Activated CD8-positive, alpha-beta memory T cell treated with anti-CD3 and anti-CD28 coated beads, Interleukin-2, amount 50 U/mL, for 4 hours (primary cell): ENCODE measurements around the gene FXYD2.

Experiments used
- DNase-seq: peaks from one replicate; pipeline ENCODE4 v3.0.0-alpha.2; 2020

The FXYD2 gene

DNA sequence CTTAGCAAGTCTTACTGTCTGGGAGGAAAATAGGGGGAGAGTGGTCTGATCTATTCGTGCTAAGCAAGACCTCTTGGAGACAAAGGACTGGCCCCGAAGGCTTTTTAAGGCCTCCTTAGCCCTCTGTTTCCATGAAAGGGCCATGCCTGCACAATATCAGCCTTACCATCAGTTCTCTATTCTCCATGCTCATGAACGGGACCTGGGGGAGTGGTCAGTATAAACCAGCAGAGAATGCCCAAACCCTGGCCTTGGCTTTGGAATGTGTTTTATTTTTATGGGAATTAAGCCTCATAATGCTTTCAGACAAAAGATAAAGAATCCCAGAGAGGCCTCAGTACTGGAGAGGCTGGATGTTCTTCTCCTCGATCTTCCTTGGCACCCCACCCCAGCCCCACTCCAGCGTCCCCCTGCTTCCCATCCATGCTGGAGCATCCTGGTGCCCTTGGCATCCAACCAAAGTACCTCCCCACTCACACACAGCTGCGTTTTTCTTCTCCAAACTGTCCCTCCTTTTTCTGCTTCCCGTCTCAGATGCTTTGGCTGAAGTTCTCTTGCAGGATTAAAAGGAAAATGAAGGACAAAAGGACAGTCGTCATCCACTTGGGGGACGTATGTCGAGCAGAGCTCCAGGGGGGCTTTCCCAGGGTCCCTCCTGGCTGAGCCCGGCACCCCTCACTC is 33.3 kb upstream of the FXYD2 start:
- no peak for DNase-seq

GRCh38 chr11:117855912-117856651 is 31.5 kb upstream of the FXYD2 start:
- DNase-seq = no peak

- DNase-seq = no peak
Observed at GRCh38 chr11:117855186-117855845, 30.8 kb upstream of the FXYD2 start.

DNA sequence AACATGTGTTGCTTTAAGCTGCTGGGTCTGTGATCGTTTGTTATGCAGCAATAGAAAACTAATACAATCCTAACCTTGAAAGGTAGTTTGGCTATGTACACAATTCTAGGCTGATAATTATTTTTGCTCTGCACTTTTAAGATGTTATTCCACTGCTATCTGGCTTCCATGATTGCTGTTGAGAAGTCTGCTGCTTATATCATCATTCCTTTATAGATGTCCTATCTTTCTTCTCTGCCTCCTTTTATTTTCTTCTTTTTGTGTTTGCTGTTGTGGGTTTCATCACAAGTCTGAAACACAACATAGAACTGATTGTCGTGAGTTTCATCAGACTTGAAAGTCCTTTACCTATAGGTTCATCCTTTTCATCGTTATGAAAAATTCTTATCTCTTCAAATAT is 27.8 kb upstream of the FXYD2 start:
- DNase-seq = no peak

GRCh38 chr11:117851852-117852251 is 27.3 kb upstream of the FXYD2 start:
- DNase-seq = no peak

DNA sequence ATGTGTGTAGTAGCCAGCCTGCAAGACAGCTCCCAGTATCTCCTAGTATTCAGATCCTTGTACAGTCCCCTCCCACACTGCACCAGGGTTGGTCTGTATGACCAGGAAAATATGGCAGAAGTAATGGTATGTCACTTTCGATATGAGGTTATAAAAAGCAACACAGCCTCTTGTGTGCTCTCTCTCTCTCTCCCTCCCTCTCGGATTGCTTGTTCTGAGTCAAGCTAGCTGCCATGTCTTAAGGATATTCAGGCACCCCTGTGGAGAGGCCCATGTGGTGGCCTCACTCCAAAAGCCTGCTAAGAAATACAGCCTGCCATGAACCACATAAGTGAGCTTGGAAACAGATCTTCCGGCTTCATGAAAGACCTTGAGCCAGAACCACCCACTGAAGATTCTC is 26.6 kb upstream of the FXYD2 start:
- no peak for DNase-seq

DNA sequence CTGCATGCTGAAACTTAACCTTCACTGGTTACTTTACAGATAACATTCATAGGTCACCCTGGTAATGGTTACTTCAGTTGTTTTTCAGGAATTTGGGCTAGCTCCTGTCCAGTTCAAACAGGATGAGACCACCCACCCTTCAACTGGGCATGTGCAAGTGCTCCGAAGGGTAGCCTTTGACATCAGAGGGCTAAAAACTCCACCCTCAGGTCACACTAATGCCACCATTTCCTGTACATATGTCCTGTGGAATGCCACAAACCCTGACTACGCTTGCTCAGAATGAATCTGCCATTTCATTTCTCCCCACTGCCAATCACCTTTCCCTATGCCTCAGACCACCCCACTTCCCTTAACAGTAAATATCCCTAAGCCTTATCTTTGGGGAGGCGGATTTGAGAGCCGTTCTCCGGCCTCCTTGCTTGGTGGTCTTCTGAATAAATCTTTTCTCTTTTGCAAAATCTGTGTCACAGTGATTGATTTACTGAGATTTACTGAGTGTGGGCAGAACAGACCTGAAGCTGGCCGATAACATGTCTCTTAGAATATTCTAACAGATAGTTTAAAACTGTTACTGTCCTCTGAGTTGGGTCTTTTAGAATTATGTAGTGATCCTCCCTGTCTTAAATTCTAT is 25.4 kb upstream of the FXYD2 start:
- DNase-seq = no peak

- DNase-seq = peak; percentile 86
Observed at GRCh38 chr11:117843666-117844484, 19.3 kb upstream of the FXYD2 start.

GRCh38 chr11:117842131-117842941 is 17.8 kb upstream of the FXYD2 start:
- DNase-seq = no peak

DNA sequence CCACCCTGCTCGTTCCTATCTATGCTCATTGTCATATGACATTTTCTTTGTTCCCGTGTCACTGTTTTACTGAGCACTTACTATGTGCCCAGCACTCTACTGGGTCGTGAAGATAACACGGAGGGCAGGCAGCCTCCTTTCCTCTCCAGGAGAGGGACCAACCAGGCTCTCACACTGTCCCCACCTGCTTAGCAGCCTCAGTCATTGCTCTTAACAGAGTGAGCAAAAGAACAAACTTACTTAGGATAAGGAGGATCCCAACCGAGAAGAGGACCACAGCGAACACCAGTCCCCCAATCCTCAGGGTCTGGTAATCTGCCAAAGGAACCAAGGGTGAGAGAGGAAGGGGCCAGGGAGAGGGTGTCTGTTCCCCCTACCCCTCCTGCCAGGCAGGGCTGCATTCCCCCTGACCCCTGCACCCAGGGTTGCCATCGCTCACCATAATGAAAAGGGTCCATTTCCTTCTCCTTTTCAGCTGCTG is 17.0 kb upstream of the FXYD2 start:
- DNase-seq = no peak

DNA sequence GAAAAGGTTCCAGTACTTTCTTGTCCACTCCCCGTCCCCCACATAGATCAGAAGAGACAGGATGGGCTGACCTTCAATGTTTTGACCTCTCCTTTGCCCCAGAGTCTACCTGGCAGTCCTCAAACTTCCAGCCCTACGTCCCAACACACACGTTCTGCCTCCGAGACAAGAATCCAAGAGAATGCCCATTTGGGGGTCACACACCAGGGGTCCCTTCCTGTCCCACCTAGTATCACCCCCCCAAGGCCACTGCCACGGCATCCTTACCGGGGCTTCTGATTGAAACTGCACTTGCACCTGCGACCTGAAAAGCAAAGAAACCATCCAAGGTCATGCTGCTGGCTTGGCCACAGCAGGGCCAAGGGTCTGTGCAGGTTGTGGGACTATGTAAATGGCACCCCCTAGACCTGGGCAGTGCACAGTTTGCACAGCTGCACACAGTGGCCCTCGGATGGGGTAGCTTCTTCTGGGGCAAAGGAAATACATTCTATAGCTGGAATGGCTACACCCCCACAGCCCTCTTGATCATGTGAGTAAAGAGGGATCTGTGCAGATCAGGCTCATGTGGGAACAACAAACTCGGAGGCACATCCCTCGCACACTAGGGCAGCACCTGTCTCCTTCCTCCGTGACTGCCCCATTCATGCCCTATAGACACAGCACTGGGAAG is 16.5 kb upstream of the FXYD2 start:
- no peak for DNase-seq

GRCh38 chr11:117839936-117840813 is 15.6 kb upstream of the FXYD2 start:
- DNase-seq = no peak

DNA sequence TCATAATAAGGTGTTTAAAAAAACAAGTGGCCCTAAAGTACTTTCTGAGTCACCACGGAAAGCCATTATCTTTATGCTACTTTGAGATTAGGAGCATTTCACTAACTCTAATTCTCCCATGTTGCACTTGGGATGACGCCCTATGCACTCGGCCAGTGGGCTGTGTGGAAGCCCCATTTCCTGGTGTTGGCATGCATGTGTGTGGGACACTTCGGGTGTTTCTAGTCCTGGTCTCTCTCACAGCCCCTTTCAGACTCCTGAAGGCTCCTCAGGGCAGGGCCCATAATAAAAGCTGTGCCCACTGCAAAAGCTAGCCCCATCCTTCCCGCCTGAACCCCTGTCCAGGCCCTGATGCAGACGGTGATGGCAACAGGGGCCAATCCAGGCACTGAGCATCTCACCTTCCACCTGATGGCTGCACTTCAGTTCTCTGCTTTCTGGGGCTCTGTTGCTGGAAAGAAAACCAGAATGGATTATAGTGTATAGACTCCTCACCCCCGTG is 14.9 kb upstream of the FXYD2 start:
- no peak for DNase-seq

GRCh38 chr11:117838901-117839300 is 14.4 kb upstream of the FXYD2 start:
- DNase-seq = no peak

- DNase-seq = no peak
Observed at GRCh38 chr11:117837791-117838190, 13.2 kb upstream of the FXYD2 start.

DNA sequence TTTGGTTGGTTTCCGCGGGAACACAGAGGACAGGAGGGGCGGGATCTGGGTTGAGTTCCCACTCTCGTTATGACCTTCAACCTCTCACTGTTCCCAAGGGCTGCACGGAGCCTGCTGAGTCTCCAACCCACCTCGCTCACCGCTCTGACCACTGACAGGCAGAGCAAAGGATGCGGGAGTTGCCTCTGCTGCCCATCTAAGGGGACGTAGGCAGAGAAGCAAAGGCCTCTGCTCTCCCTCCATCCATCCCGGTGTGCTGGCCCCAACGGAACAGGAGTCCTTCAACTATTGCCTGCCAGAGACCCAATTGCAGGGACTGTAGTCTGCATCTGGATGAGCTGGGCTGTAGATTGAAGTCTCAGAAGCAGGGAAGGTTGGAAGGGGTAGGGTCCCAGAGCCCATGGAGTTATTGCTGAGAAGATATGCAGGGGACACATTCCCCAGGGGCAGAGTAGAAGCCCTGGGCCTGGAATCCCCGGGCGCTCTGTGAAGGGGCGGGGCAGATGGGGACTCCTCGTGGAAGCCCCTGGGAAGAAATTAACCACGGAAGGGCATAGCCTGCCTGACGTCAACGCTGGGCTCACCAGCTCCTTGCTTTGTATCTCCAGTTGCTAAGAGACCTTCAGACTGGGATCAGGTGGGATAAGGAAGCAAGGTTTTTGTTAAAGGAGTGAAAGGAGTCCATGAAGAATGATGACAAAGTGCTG is 12.7 kb upstream of the FXYD2 start:
- no peak for DNase-seq

- no peak for DNase-seq
Observed at GRCh38 chr11:117836077-117836960, 11.8 kb upstream of the FXYD2 start.

- DNase-seq = no peak
Observed at GRCh38 chr11:117835576-117835975, 11.0 kb upstream of the FXYD2 start.
